ENCODE measurements around the gene TBC1D22A.

DNA sequence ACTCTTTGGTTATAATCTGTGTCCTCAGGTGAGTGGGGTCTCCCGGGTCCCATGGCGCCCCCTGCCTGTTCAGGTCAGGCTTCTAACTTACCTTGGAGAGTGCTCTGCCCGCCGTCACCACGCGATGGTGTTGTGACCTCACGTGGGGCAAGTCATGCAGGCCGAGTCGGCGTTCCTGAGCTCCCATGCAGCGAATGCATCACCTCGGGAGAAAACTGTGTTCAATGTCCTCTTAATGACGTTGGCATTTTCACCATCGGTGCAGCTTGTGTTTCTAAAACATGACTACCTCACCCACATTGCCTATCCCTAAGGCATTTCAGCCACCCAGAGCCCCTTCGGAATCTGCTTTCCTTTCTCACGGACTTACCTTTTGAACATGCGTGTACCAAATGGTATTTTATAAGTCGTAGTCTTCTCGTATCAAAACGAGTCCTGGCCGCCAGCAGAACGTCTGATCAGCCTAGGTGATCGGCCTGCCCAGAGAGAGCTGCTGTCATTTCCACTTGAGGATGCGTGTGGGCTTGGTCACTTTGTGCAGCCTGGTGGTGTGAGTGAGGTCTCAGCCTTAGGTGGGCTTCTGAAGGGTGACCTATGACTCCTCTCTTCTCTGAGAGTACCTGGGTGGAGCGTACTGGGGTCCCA, 64.8 kb downstream of the TBC1D22A start:
- no peak for TF ChIP-seq MYC (IDR thresholded peaks at IDR 0.05; ENCODE audit: insufficient read depth, insufficient read length, insufficient replicate concordance, low read length, severe bottlenecking)
- no peak for TF ChIP-seq RAD51 (IDR thresholded peaks at IDR 0.05)
- no peak for TF ChIP-seq ZNF384 (IDR thresholded peaks at IDR 0.05; ENCODE audit: borderline replicate concordance, low read depth, low read length)
- TF ChIP-seq, protein P1, sequence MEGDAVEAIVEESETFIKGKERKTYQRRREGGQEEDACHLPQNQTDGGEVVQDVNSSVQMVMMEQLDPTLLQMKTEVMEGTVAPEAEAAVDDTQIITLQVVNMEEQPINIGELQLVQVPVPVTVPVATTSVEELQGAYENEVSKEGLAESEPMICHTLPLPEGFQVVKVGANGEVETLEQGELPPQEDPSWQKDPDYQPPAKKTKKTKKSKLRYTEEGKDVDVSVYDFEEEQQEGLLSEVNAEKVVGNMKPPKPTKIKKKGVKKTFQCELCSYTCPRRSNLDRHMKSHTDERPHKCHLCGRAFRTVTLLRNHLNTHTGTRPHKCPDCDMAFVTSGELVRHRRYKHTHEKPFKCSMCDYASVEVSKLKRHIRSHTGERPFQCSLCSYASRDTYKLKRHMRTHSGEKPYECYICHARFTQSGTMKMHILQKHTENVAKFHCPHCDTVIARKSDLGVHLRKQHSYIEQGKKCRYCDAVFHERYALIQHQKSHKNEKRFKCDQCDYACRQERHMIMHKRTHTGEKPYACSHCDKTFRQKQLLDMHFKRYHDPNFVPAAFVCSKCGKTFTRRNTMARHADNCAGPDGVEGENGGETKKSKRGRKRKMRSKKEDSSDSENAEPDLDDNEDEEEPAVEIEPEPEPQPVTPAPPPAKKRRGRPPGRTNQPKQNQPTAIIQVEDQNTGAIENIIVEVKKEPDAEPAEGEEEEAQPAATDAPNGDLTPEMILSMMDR (IDR thresholded peaks at IDR 0.05 in 2 of 3, conservative IDR thresholded peaks at IDR 0.05 in 1 of 3; ENCODE audit: control insufficient read depth in 2 of 3, extremely low read depth in 1 of 3, insufficient read depth in 1 of 3, low read depth in 3 of 3, low read length in 3 of 3) = 0 out of 6 replicates have a peak, but pooled peaks of 1 of the 3 experiments have one; percentile 3
- TF ChIP-seq, protein P2, sequence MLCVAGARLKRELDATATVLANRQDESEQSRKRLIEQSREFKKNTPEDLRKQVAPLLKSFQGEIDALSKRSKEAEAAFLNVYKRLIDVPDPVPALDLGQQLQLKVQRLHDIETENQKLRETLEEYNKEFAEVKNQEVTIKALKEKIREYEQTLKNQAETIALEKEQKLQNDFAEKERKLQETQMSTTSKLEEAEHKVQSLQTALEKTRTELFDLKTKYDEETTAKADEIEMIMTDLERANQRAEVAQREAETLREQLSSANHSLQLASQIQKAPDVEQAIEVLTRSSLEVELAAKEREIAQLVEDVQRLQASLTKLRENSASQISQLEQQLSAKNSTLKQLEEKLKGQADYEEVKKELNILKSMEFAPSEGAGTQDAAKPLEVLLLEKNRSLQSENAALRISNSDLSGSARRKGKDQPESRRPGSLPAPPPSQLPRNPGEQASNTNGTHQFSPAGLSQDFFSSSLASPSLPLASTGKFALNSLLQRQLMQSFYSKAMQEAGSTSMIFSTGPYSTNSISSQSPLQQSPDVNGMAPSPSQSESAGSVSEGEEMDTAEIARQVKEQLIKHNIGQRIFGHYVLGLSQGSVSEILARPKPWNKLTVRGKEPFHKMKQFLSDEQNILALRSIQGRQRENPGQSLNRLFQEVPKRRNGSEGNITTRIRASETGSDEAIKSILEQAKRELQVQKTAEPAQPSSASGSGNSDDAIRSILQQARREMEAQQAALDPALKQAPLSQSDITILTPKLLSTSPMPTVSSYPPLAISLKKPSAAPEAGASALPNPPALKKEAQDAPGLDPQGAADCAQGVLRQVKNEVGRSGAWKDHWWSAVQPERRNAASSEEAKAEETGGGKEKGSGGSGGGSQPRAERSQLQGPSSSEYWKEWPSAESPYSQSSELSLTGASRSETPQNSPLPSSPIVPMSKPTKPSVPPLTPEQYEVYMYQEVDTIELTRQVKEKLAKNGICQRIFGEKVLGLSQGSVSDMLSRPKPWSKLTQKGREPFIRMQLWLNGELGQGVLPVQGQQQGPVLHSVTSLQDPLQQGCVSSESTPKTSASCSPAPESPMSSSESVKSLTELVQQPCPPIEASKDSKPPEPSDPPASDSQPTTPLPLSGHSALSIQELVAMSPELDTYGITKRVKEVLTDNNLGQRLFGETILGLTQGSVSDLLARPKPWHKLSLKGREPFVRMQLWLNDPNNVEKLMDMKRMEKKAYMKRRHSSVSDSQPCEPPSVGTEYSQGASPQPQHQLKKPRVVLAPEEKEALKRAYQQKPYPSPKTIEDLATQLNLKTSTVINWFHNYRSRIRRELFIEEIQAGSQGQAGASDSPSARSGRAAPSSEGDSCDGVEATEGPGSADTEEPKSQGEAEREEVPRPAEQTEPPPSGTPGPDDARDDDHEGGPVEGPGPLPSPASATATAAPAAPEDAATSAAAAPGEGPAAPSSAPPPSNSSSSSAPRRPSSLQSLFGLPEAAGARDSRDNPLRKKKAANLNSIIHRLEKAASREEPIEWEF (IDR thresholded peaks at IDR 0.05; ENCODE audit: insufficient replicate concordance, low read depth, low read length) = no peak
- no peak for TF ChIP-seq POLR2AphosphoS5 (IDR thresholded peaks at IDR 0.05; ENCODE audit: low read length)
- TF ChIP-seq, protein P3, sequence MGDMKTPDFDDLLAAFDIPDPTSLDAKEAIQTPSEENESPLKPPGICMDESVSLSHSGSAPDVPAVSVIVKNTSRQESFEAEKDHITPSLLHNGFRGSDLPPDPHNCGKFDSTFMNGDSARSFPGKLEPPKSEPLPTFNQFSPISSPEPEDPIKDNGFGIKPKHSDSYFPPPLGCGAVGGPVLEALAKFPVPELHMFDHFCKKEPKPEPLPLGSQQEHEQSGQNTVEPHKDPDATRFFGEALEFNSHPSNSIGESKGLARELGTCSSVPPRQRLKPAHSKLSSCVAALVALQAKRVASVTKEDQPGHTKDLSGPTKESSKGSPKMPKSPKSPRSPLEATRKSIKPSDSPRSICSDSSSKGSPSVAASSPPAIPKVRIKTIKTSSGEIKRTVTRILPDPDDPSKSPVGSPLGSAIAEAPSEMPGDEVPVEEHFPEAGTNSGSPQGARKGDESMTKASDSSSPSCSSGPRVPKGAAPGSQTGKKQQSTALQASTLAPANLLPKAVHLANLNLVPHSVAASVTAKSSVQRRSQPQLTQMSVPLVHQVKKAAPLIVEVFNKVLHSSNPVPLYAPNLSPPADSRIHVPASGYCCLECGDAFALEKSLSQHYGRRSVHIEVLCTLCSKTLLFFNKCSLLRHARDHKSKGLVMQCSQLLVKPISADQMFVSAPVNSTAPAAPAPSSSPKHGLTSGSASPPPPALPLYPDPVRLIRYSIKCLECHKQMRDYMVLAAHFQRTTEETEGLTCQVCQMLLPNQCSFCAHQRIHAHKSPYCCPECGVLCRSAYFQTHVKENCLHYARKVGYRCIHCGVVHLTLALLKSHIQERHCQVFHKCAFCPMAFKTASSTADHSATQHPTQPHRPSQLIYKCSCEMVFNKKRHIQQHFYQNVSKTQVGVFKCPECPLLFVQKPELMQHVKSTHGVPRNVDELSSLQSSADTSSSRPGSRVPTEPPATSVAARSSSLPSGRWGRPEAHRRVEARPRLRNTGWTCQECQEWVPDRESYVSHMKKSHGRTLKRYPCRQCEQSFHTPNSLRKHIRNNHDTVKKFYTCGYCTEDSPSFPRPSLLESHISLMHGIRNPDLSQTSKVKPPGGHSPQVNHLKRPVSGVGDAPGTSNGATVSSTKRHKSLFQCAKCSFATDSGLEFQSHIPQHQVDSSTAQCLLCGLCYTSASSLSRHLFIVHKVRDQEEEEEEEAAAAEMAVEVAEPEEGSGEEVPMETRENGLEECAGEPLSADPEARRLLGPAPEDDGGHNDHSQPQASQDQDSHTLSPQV (IDR thresholded peaks at IDR 0.05) = no peak
- no peak for TF ChIP-seq MEF2A (IDR thresholded peaks at IDR 0.05; ENCODE audit: insufficient read depth, low read depth, low read length)
- TF ChIP-seq EP300 (IDR thresholded peaks at IDR 0.05; ENCODE audit: borderline replicate concordance in 1 of 2, control insufficient read depth in 1 of 2, low read depth in 2 of 2, low read length in 2 of 2) = no peak
- no peak for TF ChIP-seq TARDBP (IDR thresholded peaks at IDR 0.05; ENCODE audit: borderline replicate concordance)
- TF ChIP-seq, protein P4, sequence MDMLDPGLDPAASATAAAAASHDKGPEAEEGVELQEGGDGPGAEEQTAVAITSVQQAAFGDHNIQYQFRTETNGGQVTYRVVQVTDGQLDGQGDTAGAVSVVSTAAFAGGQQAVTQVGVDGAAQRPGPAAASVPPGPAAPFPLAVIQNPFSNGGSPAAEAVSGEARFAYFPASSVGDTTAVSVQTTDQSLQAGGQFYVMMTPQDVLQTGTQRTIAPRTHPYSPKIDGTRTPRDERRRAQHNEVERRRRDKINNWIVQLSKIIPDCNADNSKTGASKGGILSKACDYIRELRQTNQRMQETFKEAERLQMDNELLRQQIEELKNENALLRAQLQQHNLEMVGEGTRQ (IDR thresholded peaks at IDR 0.05; ENCODE audit: borderline replicate concordance, low read depth, low read length) = no peak

Measured in GM12878 (cell line).